Epithelial cell of esophagus (primary cell): ENCODE results near the gene GPR146.

Experiments
- DNase-seq: peaks from one replicate; pipeline ENCODE4 v3.0.0; 2010; ENCODE audit warnings: low read depth
- H3K4me3 ChIP-seq: 2 replicates; pipeline ENCODE4 v1.5.1; 2011; ENCODE audit warnings: mild to moderate bottlenecking, low read length, control low read depth
- CTCF ChIP-seq: IDR thresholded peaks from 2 replicates; pipeline ENCODE4 v1.5.1; 2011; ENCODE audit warnings: low read depth, mild to moderate bottlenecking, low read length, control low read depth, inconsistent platforms; ENCODE audit not compliant: insufficient read depth; ENCODE audit errors: missing control alignments

GPR146 gene

GRCh38 chr7:1065263-1065584 lies 20.9 kb downstream of the GPR146 start:
- H3K4me3 ChIP-seq = no peak overlapping the region
- no peak for DNase-seq
- no peak for TF ChIP-seq CTCF

- H3K4me3 ChIP-seq = no peak overlapping the region
Observed at GRCh38 chr7:1065585-1066241, 21.4 kb downstream of the GPR146 start.

GRCh38 chr7:1066242-1066588 lies 21.9 kb downstream of the GPR146 start:
- no peak for DNase-seq
- TF ChIP-seq CTCF = no peak
- no peak overlapping the region for H3K4me3 ChIP-seq

More at GRCh38 chr7:1065585-1066241, 21.4 kb downstream of the GPR146 start:
- peak; percentile 72 for TF ChIP-seq CTCF
- DNase-seq = peak; percentile 75

GRCh38 chr7:1068013-1068412 lies 23.7 kb downstream of the GPR146 start:
- H3K4me3 ChIP-seq = no peak overlapping the region
- no peak for TF ChIP-seq CTCF
- no peak for DNase-seq

GRCh38 chr7:1068619-1069018 lies 24.3 kb downstream of the GPR146 start:
- no peak overlapping the region for H3K4me3 ChIP-seq
- DNase-seq = no peak
- TF ChIP-seq CTCF = no peak

GRCh38 chr7:1070544-1071011 lies 26.2 kb downstream of the GPR146 start:
- DNase-seq = no peak
- no peak for TF ChIP-seq CTCF

GRCh38 chr7:1071731-1072254 lies 27.4 kb downstream of the GPR146 start:
- no peak for TF ChIP-seq CTCF

More at GRCh38 chr7:1070544-1071011, 26.2 kb downstream of the GPR146 start:
- no peak overlapping the region for H3K4me3 ChIP-seq

More at GRCh38 chr7:1071731-1072254, 27.4 kb downstream of the GPR146 start:
- DNase-seq = no peak
- H3K4me3 ChIP-seq = no peak overlapping the region
